Central memory CD8-positive, alpha-beta T cell (primary cell): ENCODE measurements around the gene PHF24.

Experiments used
- ATAC-seq: fragments of 150-1000 bp; cut with Tn5 transposase; replicated peaks from 2 replicates; pipeline ENCODE4 v1.10.0; 2022; ENCODE audit warnings: mild to moderate bottlenecking, moderate FRiP score, moderate number of reproducible peaks; ENCODE audit not compliant: poor library complexity, severe bottlenecking; ENCODE audit errors: extremely low read depth
- DNase-seq, 2 donors: peaks; one replicate each; pipeline ENCODE4 v3.0.0; 2021; ENCODE audit warnings: low spot score in 2 of 2
- H3K27ac Mint-ChIP-seq: one replicate; pipeline ENCODE4 v1.8.0; 2022; ENCODE audit warnings: low read depth, mild to moderate bottlenecking, moderate library complexity, mixed read lengths
- H3K27me3 Mint-ChIP-seq: one replicate; pipeline ENCODE4 v1.8.0; 2022; ENCODE audit warnings: mixed read lengths
- H3K36me3 Mint-ChIP-seq: one replicate; pipeline ENCODE4 v1.8.0; 2022; ENCODE audit warnings: mild to moderate bottlenecking, moderate library complexity, mixed read lengths; ENCODE audit not compliant: insufficient read depth
- H3K4me1 Mint-ChIP-seq: one replicate; pipeline ENCODE4 v1.8.0; 2022; ENCODE audit warnings: mixed read lengths
- H3K4me3 Mint-ChIP-seq: one replicate; pipeline ENCODE4 v1.8.0; 2022; ENCODE audit warnings: mild to moderate bottlenecking, moderate library complexity, mixed read lengths
- H3K9me3 Mint-ChIP-seq: one replicate; pipeline ENCODE4 v1.8.0; 2022; ENCODE audit warnings: mixed read lengths

The PHF24 gene

GRCh38 chr9:34987160-34987901 is 29.2 kb downstream of the PHF24 start:
- peak overlapping the region; percentile 36 for H3K4me3 Mint-ChIP-seq
- peaks cover 42% of the 10 kb centered on the region for H3K4me1 Mint-ChIP-seq
- no peaks in the 10 kb centered on the region for H3K27me3 Mint-ChIP-seq
- H3K36me3 Mint-ChIP-seq: peaks cover 5% of the 10 kb centered on the region
- DNase-seq: no peak
- no peak for ATAC-seq
- H3K9me3 Mint-ChIP-seq: no peaks in the 10 kb centered on the region
- peak overlapping the region; percentile 97 for H3K27ac Mint-ChIP-seq

GRCh38 chr9:34988218-34989002 is 30.3 kb downstream of the PHF24 start:
- ATAC-seq: no peak
- DNase-seq: peak in 1 of 2 donors; percentile 41
- Mint-ChIP-seq H3K27me3 (no peaks in the 10 kb centered on the region), H3K9me3 (no peaks in the 10 kb centered on the region), H3K27ac (peak overlapping the region; percentile 97), H3K36me3 (peaks cover 5% of the 10 kb centered on the region), H3K4me3 (peak overlapping the region; percentile 82), H3K4me1 (peaks cover 36% of the 10 kb centered on the region)

DNA sequence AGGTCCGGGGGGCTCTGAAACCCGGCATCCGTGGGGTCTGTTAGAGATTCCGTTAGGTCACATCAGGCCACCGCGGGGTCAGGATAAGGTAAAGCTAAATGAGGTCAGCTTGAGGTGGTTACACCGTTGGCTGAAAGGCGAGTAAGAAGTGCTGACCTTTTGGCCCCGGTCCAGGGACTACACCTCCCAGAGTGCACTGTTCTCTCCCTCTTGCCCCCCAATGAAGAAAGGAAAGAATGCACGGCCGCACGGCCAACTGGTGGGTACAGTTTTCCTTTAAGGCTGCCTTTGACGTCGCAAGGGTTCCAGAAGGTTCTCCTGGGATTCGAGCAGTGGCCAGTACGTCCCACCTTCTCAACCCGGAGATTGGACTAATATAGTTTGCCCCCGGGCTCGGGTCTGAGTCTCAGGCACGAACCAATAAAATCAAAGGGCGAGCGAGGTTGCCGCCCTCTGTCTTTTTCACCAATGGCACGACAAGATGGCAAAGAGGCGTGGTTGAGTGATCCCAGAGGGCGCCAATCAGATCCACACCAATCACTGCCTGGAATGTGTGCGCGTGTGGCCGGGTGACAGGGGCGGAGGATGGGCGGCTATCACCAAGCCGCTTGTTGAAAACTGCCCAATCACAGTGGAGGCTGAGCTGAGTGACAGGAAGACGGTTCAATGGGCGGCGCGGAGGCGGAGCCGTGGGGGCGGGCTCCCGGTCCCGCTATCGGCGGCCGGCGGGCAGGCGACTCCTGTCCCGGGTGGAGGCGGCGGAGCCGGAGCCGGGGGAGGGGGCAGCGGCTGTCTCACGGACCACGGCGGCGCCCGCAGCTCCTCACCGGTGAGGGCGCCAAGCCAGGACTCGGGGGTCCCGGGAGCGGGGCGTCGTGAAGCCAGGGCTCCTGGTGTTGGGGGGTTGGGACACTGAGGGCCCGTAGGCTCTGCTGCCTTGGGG is 31.2 kb downstream of the PHF24 start, which contains the start of gene DNAJB5:
TSS of gene DNAJB5 (plus strand) at position 743 of the 943 bp plus-strand sequence. CDS start 886 bp downstream, outside the sequence.
- peak within 1 kb of the TSS; percentile 97 for H3K27ac Mint-ChIP-seq
- ATAC-seq: peak; percentile 98
- H3K4me1 Mint-ChIP-seq: peaks cover 33% of the 10 kb centered on the region
- DNase-seq: peak; percentile 95 to 97
- H3K9me3 Mint-ChIP-seq: no peaks in the 10 kb centered on the region
- H3K36me3 Mint-ChIP-seq: peaks cover 5% of the 10 kb centered on the region
- H3K27me3 Mint-ChIP-seq: no peaks in the 10 kb centered on the region
- H3K4me3 Mint-ChIP-seq: peak within 1 kb of the TSS; percentile 82

GRCh38 chr9:34989946-34990635 is 32.0 kb downstream of the PHF24 start:
- ATAC-seq (no peak), DNase-seq (no peak)
- peak overlapping the region; percentile 82 for H3K4me3 Mint-ChIP-seq
- peaks cover 5% of the 10 kb centered on the region for H3K36me3 Mint-ChIP-seq
- no peaks in the 10 kb centered on the region for H3K27me3 Mint-ChIP-seq
- H3K9me3 Mint-ChIP-seq: no peaks in the 10 kb centered on the region
- H3K27ac Mint-ChIP-seq: no peak overlapping the region
- H3K4me1 Mint-ChIP-seq: peaks cover 33% of the 10 kb centered on the region

DNA sequence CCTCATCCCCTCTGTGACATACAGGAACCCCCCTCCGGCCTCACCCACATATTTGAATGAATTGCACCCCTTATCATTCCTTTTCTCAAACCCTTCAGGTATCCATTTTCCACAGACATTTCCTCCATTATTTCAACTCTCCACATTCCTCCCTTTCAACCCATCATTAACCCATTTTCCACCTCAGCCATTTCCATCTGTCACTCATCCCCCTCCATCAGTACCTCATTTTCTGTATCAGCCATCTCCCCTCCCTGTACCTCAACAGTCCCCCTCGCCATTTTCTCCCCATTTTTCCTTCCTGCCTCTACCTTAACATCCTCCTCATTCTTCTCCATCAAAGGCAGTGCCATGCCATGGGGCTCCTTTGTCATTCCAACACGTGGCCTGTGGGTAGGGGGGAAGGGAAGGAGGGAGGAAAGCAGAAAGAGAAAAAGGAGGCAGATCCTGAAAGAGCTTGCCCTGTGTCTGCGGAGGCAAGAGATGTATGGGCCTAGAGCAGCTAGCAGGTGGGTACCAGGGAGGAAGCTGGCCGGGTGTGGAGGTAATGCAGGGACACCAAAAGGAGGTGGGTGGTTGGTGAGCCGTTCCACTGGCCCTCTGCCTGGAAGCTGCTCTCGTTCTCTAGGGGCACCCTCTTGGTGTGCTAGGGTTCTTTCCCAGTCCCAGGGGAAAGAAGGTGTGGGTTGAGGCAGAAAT is 33.0 kb downstream of the PHF24 start:
- no peaks in the 10 kb centered on the region for H3K9me3 Mint-ChIP-seq
- peaks cover 33% of the 10 kb centered on the region for H3K4me1 Mint-ChIP-seq
- DNase-seq: no peak
- ATAC-seq: no peak
- peak overlapping the region; percentile 82 for H3K4me3 Mint-ChIP-seq
- no peaks in the 10 kb centered on the region for H3K27me3 Mint-ChIP-seq
- H3K27ac Mint-ChIP-seq: no peak overlapping the region
- H3K36me3 Mint-ChIP-seq: peaks cover 5% of the 10 kb centered on the region

DNA sequence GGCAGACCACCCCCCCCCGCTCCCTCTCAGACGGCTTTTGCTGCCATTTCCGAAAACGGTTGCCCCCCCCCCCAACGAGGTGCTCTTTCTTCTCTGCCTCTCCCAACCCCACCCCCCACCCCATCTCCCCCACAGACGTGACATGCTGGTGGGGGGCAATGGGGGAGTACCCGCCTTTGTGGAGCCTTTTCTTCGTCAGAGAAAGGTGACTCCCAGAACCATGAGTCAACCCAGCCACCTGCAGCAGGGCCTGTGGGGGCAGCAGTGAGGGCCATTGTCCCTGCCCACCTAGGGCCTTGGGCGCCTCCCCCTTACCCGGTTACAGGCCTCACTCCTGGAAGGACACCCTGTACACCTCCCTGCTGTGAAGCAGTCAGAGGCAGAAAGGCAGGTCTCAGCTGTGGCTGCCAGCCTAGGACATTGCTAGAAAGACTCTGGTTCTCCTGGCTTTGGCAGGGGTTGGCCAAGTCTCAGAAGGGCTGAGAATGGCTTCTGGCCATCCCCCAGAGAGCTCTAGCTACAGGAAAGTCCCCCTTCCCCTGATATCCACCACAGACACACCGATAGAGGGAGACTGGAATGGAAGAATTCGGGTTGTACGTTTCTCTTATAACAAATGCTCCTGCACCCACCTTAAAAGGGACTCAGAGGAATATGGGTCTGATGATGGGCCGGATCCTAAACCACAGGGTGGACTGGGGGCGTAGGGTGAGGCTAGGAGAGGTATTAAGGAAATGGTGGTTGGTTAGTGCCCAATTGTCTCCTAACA is 33.7 kb downstream of the PHF24 start:
- no peak for ATAC-seq
- no peak overlapping the region for H3K4me3 Mint-ChIP-seq
- peaks cover 4% of the 10 kb centered on the region for H3K36me3 Mint-ChIP-seq
- no peaks in the 10 kb centered on the region for H3K9me3 Mint-ChIP-seq
- no peak for DNase-seq
- H3K27ac Mint-ChIP-seq: no peak overlapping the region
- peaks cover 28% of the 10 kb centered on the region for H3K4me1 Mint-ChIP-seq
- H3K27me3 Mint-ChIP-seq: no peaks in the 10 kb centered on the region

DNA sequence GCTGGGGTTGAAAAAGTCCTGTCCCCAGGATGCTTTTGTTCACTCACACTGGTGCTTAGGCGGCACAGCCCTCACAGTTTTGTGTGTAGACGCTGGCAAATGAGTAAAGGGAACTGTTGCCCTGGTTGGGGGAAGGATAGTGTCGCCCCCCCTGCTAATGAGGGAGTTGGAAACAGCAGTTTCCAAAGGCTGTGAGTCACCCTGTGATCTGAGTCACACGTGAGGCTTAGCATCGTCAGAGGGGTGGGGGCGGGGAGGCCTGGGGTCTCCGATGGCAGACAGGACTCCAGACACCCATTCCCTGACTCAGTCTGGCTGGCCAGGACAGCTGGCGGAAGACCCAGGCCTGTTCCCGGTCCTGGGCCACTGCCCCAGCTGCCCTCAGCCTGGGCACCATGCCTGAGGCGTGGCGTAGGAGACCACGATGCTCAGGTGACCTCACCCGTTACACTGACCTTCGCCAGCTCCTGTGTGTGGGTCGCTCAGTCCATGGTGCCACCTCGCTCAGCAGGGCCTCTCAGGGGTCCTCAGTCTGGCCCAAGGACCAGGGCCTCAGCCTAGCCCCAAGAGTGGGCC is 34.4 kb downstream of the PHF24 start:
- Mint-ChIP-seq H3K4me1 (peaks cover 22% of the 10 kb centered on the region), H3K27me3 (no peaks in the 10 kb centered on the region), H3K4me3 (no peak overlapping the region), H3K27ac (no peak overlapping the region), H3K9me3 (no peaks in the 10 kb centered on the region), H3K36me3 (peaks cover 4% of the 10 kb centered on the region)
- DNase-seq (no peak), ATAC-seq (no peak)

DNA sequence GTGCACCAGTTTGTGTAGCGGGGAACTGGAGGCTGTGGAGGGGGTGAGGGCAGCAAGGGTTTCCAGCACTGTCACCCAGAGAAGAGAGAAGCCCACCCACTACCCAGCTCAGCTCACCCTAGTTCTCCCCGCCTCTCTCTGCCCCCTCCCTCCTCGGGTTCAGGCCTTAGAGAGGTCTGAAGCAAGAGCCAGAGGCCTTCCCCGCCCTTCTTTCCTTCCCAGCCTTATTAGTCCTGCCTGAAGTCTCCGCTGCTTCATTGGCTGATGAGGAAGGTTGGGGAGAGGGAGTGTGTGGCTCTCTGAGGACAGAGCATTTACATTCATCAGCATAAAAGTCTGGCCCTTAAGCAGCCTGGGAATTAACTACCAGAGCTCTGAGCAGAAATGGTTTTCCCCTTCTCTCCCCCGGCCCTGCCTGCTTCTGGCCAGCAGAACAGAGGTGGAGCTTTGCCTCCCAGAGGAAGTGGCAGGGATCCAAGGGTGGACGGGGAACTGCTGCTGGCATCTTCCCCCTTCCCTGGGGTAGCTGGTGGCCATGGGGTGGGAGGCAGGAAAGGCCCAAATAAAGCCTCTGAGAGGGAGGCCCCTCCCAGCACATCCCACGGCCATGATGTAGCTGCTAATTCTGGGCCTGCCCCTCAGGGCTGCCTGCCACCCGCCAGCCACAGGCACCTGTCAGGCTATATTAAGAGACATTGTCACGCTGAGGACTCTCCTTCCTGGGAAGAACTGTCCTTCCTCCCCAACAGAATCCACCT is 35.6 kb downstream of the PHF24 start:
- no peak overlapping the region for H3K27ac Mint-ChIP-seq
- peaks cover 4% of the 10 kb centered on the region for H3K36me3 Mint-ChIP-seq
- no peak for ATAC-seq
- H3K4me1 Mint-ChIP-seq: peaks cover 14% of the 10 kb centered on the region
- H3K4me3 Mint-ChIP-seq: no peak overlapping the region
- no peaks in the 10 kb centered on the region for H3K27me3 Mint-ChIP-seq
- H3K9me3 Mint-ChIP-seq: no peaks in the 10 kb centered on the region
- DNase-seq: no peak

- Mint-ChIP-seq H3K36me3 (peaks cover 3% of the 10 kb centered on the region), H3K9me3 (no peaks in the 10 kb centered on the region), H3K4me1 (peaks cover 9% of the 10 kb centered on the region), H3K4me3 (no peak overlapping the region), H3K27ac (no peak overlapping the region), H3K27me3 (no peaks in the 10 kb centered on the region)
- DNase-seq: no peak
- ATAC-seq: no peak
Measured at GRCh38 chr9:34994260-34994899, 36.3 kb downstream of the PHF24 start.
